UCSD-AML1 (cell line): ENCODE results near the gene SBNO1.
"Not testable (repeated sequence)": the region's sequence is repeated elsewhere in the genome, so short reads cannot be mapped to it uniquely, and the experiment has no call there.

Experiments
- DNase-seq: peaks from one replicate; lab custom pipeline; 2025; ENCODE audit not compliant: unreplicated experiment; lab: John Stamatoyannopoulos, UW

Gene SBNO1

DNA sequence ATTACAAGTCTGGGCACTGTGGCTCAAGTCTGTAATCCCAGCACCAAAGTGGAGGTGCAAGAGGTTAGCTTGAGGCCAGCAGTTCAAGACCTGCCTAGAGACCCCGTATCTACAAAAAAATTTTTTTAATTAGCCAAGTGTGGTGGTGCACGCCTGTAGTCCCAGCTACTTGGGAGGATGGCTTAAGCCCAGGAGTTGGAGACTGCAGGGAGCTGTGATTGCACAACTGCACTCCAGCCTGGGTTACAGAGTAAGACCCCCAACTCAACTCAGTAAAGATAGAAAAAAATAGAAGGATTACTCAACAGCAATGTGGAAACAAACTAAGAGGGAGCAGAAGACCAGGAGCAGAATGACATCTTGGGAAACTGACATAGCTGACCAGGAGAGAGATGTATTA lies 13.3 kb downstream of the SBNO1 start:
- DNase-seq, result no peak

- no peak for DNase-seq
Observed at GRCh38 chr12:123346946-123347345, 17.7 kb downstream of the SBNO1 start.

- no peak for DNase-seq
Observed at GRCh38 chr12:123344086-123344485, 20.6 kb downstream of the SBNO1 start.

DNA sequence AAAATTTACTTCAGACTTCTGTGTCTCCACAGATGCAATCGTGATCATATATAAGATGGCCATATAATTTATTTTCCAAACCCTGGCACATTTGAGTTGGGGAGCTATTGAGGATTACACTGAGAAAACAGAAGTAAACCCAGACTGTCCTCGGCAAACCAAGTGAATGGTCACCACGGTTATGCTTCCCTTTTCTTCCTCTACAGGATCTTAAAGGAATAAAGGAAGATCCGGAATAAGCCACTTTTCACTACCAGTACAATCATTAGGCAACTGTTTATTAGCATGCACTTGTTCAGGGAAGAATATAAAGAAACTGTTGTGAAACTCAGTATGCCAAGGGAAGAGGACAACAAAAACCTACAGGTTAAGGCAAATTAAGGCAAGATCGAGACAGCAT lies 27.6 kb downstream of the SBNO1 start:
- no peak for DNase-seq

DNA sequence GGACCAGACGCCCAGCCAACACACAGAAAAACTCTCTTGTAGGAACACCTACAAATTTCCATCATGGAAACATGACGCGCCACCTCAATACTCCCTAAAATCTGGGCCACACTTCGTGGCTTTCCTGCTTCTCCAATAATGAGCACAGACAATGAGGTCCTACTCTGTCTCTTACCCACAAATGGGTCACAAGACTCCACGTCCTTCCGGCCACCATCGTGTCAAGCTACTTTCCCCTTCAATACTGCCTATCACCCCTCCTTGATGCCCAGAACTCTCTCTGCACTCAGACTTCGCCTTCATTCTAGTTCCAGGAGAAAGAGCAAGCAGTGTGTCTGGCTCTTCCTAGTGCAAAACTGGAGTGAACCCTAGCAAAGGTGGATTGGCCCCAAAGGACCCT lies 28.1 kb downstream of the SBNO1 start:
- DNase-seq, result no peak

DNA sequence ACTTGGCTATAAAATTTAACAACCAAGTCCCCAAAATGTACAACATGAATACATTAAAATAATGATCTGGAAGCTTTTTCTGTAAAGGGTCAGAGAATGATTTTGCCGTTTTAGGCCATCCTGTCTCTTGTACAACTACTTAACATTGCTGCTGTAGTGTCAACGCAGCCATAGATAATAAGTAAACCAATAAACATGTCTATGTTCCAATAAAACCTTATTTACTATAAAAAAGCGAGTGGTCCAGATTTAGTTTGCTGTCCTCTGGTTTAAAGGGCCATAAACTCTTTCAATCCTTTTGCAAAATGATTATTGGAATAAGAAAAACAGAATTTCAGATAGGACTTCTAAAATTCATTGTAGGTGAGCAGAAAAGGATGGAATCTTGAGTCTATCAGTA lies 29.2 kb downstream of the SBNO1 start:
- no peak for DNase-seq

DNA sequence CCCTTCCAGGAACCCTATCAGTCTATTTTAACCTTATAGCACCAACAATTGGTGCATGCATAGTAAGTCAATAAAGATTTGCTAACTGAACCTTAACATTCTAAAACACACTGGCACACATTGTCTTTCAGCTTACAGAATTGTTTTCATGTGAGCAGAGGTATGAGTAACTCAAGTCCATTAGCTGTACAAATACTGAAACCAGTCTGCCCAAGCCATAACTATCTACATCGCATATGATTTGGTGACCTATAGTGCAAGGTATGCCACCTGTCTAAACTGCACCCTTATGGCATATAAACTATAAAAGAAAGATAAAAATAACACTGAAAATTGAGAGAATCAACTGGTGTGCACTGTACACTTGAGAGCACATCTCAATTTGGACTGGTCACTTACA lies 34.8 kb downstream of the SBNO1 start:
- DNase-seq, result no peak

DNA sequence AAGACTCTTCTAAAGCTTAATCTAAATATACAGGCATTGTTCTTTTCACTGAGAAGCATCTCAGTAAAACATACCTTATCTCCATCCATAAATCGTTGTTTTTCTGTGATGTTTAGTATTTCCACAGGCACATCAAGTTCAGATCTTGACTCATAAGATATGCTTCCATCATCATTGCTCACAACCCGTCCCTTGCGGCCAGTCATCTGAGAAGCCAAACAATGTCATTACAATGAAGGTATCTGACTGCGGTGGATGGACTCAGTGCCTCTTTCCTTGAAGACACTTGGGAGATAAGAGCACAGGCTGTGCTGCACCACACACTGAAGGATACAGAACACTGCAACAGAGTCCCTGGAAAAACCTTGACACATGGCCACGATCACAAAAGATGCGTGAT lies 44.8 kb downstream of the SBNO1 start:
- DNase-seq, result no peak

DNA sequence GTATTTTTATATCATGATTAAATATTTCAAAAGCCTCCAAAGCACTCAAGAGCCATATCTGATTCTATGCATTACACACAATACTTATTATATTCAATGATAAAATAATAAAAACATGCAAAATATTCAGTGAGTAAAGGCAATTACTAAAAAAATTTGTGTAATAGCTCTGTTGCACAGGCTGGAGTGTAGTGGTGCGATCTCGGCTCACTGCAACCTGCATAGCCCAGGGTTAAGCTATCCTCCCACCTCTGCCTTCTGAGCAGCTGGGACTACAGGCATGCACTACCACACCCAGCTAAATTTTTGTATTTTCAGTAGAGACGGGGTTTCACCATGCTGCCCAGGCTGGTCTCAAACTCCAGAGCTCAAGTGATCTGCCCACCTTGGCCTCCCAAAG lies 45.4 kb downstream of the SBNO1 start:
- DNase-seq, result no peak

DNA sequence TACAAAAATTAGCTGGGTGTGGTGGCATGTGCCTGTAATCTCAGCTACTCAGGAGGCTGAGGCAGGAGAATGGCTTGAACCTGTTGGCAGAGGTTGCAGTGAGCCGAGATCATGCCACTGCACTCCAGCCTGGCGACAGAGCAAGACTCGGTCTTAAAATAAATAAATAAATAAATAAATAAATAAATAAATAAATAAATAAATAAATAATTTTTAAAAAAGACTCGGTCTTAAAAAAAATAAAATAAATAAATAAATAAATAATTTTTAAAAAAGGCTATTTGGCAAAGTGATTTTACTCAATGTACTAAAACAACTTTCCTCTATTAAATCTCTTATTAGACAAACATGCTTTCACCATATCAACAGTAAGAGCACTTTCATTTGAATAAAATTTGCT lies 51.6 kb downstream of the SBNO1 start:
- not testable (repeated sequence) for DNase-seq

GRCh38 chr12:123306200-123306599 lies 58.4 kb downstream of the SBNO1 start:
- no peak for DNase-seq

DNA sequence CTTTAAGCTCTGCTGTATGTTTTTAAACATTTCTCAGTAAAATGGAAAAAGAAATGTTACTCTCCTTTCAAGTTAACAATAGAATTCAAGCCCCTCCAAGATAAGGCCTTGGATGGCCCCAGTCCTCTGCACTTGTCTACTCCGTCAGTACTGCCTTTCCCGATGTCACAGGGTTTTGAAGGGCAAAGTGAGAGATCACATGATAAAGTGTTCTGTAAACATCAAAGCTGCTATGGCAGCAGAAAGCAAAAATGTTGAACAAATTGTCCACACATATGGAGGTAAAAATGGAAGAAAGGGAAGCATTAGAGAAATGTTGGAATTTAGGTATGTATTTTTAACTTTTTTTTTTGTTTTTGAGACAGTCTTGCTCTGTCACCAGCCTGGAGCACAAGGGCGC lies 59.5 kb downstream of the SBNO1 start:
- no peak for DNase-seq

DNA sequence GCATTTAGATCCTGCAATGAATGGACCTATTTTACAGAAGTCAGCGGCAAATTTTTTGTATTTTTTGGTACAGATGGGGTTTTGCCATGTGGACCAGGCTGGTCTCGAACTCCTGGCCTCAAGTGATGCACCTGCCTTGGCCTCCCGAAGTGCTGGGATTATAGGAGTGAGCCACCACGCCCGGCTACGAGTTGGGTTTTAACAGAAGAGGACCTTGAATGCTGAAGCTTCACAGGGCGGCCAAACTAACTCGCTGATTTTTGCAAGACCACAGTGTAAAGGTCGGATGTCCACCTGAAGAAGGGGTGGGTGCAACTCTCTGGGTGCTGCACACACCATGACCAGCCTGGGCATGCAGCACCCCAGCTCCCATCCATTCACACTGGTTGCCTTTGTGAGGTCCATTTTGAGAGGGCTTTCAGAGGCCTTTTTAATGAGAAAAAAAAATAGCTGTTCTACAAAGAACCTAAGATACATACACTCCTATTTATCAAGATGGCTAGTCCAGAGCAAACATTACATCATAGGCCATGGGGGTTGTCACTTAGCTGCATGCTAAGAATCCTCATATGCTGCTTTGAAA lies 71.4 kb downstream of the SBNO1 start:
- no peak for DNase-seq

DNA sequence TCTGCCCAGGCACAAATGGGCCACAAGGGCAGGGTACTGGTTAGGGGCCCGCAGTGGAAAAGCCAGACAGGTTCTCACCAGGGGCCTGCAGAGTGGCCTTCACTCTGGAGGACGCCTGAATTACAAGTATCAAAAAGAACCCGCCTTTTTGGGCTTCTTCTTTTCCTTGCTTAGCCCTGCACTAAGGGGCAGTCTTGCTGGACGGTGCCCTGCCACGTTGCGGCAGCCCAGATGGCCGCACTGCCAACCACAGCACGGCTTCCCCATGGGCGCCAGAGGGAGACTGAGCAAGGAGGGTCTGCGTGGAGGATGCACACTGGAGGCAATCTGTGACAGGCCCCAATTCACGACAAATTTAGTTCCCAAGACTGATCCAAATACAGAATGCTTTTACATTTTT lies 74.7 kb downstream of the SBNO1 start:
- DNase-seq, result no peak

- no peak for DNase-seq
Observed at GRCh38 chr12:123288751-123289346, 75.8 kb downstream of the SBNO1 start.

DNA sequence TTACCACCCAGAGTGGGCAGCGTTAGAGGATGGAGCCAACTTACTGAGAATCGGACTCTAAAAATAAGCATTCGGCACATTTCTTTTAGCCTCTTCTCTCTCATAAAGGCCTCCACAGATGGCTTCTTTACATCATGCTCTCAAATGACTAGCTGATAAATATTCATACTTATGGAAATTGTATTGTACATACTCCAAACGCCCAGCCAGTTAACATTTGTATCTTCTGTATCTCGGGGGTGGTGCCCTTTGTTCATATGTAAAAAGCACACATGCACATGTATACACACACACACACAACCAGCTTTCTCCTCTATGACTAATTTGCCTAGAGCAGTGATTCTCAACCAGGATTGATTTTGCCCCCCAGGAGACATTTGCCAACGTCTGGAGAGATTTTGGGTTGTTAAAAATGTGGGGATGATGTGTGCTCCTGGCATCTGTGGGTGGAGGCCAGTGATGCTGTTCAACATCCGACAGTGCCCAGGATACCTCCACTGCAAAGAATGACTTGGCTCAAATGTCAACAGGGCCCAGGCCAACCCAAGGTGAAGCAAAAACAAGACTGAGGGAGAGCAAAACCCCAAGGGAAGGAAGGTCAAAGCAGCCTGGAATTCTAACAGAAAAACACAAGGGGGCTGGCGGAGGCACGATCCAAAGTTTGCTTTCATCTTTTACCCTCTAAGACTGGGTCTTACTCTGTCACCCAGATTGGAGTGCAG lies 77.8 kb downstream of the SBNO1 start:
- DNase-seq, result no peak

GRCh38 chr12:123284669-123285068 lies 80.0 kb downstream of the SBNO1 start:
- no peak for DNase-seq

DNA sequence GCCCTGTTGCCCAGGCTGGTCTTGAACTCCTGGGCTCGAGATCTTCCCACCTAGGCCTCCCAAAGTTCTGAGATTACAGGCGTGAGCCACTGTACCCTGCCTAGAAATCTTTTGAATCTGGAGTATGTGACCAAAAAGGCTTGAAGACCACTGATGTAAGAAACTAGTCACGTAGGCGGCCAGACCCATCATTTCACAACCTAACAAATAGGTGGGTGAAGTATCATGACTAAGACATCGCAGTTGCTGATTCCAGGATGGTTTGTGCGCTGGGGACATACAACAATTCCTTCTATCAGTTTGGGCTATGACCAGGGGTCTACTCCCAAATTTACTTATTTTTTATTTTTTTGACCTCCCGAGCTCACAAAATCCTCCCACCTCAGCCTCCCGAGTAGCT lies 81.2 kb downstream of the SBNO1 start:
- no peak for DNase-seq

DNA sequence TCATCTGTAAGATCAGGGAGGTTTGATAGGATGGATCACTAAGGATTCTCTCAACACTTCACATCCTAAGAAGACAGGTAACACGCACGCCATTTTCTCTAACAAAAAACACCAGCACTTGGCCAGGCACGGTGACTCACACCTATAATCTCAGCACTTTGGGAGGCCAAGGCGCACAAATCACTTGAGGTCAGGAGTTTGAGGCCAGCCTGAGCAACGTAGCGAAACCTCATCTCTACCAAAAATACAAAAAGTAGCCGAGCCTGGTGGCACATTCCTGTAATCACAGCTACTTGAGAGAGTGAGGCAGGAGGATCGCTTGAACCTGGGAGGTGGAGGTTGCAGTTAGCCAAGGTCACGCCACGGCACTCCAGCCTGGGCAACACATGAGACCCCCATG lies 82.5 kb downstream of the SBNO1 start:
- DNase-seq, result no peak

GRCh38 chr12:123280971-123281370 lies 83.7 kb downstream of the SBNO1 start:
- no peak for DNase-seq

- DNase-seq, result no peak
Observed at GRCh38 chr12:123278101-123278627, 86.5 kb downstream of the SBNO1 start.

DNA sequence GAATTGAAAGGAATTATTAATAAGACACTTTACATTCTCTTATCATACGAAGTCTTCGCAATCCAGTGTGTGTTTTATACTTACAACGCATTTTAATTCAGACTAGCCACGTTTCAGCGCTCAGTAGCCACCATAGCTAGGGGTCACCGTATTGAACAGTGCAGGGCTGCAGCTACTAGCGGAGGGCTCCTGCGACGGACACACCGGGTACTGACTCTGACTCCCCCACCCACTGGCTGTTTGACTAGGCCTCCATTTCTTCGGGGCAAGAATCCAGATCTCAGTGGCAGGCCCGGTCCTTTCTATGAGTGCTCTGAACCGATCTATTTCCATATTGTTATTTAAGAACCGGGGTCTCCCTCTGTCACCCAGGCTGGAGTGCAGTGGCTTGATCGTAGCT lies 91.5 kb downstream of the SBNO1 start:
- no peak for DNase-seq
